ENCODE measurements around the gene IQCK.

GRCh38 chr16:19709381-19710136, 8.5 kb upstream of the IQCK start:
- TF ChIP-seq CTCF (IDR thresholded peaks at IDR 0.05; ENCODE audit: low read depth, low read length) (no peak), EZH2phosphoT487 (IDR thresholded peaks at IDR 0.05; ENCODE audit: low read depth) (no peak)
